VCaP (cell line): ENCODE results near the gene AXDND1.
"Not testable (repeated sequence)": the region's sequence is repeated elsewhere in the genome, so short reads cannot be mapped to it uniquely, and the experiment has no call there.

ENCODE experiments used
- H3K27ac ChIP-seq: fragments of 450-650 bp; 2 replicates; pipeline ENCODE4 v1.5.1; 2017
- TF ChIP-seq, protein P1 (sequence below): fragments of 450-650 bp; conservative IDR thresholded peaks from 2 replicates; pipeline ENCODE4 v1.5.1; 2017; ENCODE audit warnings: mild to moderate bottlenecking, moderate library complexity

Gene AXDND1

DNA sequence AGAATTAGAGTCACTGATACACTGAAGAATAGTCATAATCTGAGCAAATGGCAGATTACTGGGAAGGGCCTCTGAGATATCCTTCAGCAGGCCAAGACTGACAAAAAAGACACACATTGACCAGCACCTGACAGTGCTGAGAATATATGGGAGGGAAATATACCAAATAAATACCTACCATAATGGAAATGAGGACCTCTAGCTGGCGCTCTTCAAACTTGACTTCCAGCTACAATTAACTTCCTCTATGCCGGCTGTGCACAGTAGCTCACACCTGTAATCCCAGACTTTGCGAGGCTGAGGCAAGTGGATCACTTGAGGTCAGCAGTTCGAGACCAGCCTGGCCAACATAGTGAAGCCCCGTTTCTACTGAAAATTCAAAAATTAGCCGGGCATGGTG is 140.4 kb downstream of the AXDND1 start:
- H3K27ac ChIP-seq: no peak overlapping the region
- TF ChIP-seq, protein P1, sequence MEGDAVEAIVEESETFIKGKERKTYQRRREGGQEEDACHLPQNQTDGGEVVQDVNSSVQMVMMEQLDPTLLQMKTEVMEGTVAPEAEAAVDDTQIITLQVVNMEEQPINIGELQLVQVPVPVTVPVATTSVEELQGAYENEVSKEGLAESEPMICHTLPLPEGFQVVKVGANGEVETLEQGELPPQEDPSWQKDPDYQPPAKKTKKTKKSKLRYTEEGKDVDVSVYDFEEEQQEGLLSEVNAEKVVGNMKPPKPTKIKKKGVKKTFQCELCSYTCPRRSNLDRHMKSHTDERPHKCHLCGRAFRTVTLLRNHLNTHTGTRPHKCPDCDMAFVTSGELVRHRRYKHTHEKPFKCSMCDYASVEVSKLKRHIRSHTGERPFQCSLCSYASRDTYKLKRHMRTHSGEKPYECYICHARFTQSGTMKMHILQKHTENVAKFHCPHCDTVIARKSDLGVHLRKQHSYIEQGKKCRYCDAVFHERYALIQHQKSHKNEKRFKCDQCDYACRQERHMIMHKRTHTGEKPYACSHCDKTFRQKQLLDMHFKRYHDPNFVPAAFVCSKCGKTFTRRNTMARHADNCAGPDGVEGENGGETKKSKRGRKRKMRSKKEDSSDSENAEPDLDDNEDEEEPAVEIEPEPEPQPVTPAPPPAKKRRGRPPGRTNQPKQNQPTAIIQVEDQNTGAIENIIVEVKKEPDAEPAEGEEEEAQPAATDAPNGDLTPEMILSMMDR: no peak

DNA sequence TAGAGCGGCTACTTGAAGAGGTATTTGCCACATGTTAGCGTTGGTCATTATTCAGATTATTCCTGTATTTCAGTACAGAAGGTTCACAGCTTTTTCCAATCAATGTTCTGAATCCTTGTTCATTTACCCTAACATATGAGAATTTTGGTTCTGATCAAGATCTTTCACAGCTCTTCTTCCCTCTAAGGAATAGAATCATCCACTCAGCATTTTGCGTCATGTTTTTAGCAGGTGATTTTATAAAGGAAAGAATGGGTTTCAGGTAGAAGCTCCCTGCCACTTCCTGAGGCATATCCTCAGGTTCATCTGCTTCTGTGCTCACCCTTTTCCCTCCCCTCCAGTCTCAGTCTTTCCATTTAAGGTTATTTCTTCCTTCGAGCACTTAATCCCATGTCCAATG is 143.6 kb downstream of the AXDND1 start:
- H3K27ac ChIP-seq: 0 out of 2 replicates have a peak overlapping the region, but pooled peaks have one; percentile 22
- TF ChIP-seq, protein P1: no peak

DNA sequence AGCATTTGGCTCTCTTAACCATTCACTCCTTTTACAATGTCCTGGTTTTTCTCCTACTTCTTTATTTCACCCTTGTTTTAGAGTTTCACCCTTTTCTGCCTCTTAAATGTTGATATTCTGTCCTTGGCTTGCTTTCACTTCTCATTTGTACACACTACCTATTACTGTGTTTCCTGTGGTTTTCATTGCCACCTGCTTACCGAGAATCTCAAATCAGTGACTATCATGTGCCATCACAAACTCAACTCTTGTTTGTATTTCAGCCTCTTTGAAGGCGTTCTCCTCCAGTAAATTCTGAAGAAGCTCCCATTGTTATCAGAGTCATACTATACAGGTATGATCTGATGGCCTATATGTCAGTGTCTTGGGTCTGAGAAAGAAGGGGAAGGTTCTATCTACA is 144.3 kb downstream of the AXDND1 start:
- TF ChIP-seq, protein P1: no peak
- no peak overlapping the region for H3K27ac ChIP-seq

DNA sequence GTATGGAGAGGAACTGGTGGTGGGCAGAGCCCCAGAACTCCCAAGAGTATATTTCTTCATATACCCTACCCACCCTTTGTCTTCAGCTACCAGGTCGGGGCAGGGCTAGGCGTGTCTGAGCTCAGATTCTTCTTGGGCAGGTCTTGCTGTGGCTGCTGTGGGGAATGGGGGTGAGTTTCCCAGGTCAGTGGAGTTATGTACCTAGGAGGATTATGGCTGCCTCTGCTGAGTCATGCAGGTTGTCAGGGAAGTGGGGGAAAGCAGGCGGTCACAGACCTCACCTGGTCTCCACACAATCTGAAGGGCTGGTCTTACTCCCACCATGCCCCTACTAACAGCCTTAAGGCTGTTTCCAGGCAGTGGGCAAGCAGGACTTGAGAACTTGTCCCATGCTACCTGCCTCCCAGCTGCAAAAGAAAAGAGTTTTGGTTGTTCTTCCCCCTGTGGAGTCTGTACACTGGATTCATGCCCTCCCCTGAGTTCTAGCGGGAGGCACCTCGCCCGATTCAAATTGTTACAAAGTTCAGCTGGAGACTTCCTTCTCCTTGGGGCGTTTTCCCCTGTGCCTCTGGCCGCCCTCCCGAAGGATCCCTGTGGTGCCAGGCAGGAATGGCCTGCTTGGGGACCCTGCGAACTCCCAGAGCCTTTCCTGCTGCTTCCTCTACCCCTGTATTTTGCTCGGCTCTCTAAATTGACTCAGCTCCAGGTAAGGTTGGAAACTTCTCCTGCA is 151.4 kb downstream of the AXDND1 start:
- TF ChIP-seq, protein P1: no peak
- H3K27ac ChIP-seq: no peak overlapping the region

DNA sequence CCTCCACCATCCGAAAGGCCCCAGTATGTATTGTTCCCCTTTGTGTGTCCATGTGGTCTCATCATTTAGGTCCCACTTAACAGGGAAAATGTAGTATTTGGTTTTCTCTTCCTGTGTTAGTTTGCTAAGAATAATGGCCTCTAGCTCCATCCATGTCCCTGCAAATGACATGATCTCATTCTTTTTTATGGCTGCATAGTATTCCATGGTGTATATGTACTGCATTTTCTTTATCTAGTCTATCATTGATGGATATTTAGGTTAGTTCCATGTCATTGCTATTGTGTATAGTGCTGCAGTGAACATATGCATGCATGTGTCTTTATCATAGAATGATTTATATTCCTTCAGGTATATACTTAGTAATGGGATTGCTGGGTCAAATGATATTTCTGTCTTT is 152.8 kb downstream of the AXDND1 start:
- not testable (repeated sequence) for H3K27ac ChIP-seq

DNA sequence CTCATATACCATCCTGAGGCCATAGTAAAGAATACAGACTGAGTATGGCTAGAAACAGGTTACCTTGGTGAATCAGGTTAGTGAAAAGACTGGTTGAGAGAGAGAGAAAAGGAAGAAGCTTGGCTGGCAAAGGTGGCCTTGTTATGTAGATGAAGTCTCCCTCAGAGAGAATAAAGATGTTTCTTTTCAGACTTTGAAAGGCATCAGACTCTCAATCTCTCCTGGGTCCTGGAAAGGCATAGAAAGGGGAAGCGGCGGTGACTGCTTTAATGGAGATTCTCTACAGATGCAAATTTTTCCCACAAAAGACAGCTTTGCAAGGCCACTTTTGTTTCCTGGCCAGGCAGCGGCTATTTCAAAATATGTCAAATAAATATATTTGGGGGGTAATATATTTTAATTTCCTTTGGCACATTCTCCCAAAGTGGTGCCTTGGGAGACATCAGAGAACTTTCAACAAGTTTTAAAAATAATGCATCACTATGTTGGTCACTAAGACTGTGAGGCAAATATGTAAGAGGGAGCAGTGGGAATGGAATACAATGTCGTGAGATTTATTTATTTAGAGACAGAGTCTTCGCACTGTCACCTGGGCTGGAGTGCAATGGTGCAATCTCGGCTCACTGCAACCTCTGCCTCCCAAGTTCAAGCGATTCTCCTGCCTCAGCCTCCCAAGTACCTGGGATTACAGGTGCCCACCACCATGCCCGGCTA is 163.9 kb downstream of the AXDND1 start:
- H3K27ac ChIP-seq: no peak overlapping the region
- TF ChIP-seq, protein P1: no peak

DNA sequence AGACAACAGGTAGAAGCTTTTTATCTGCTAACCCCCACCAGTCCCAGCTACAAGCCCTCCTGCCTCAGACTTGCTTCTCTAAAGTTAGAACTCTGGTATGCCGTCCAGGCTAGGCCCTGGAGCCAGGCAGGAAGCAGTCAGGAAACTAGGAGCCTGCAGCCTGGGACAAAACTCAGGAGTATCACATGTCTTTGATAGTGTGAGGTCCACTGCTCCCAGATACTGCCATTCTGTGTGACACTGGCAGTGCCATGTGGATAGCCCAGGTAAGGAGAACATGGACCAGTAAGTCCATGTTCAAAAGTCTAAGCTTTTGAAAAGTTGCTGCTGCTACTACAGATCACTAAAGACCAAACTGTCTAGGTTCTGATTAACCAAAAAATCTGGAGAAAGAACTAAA is 164.6 kb downstream of the AXDND1 start:
- H3K27ac ChIP-seq: no peak overlapping the region
- TF ChIP-seq, protein P1: no peak

DNA sequence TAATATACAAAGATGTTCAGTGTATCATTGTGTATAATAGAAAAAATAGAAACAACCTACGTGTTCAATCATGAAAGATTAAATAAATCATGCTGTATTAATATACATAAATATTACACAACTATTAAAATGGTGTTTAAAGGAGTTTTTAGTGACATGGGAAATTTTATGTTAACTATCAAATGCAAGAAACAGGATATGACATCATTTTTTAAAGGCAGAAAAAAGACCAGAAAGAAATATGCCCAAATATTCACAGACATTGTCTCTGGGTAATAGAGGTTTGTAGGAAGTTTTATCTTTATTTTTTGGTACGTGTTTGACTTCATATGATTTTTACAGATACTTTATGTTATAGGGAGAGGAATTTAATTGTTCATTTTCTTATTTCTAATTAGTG is 176.0 kb downstream of the AXDND1 start:
- TF ChIP-seq, protein P1: no peak

More for the DNA sequence above, 176.0 kb downstream of the AXDND1 start:
- H3K27ac ChIP-seq: no peak overlapping the region
